ENCODE data around the gene ERBB4. TPM values are rescaled to one million over a fixed set of nuclear protein-coding genes. Genes with fewer than 3 reads are reported as not detected.
"Not testable (repeated sequence)": the region's sequence is repeated elsewhere in the genome, so short reads cannot be mapped to it uniquely, and the experiment has no call there.

Gene ERBB4
- total RNA-seq, 1 experiment from 2014 or later, result 0.06 TPM

- no peak for DNase-seq (ENCODE audit: low read depth)
Observed at GRCh38 chr2:211730215-211730614, 808.4 kb downstream of the ERBB4 start.

GRCh38 chr2:211729433-211729832, 809.2 kb downstream of the ERBB4 start:
- no peak for DNase-seq (ENCODE audit: low read depth)

- DNase-seq (ENCODE audit: low read depth), result no peak
Observed at GRCh38 chr2:211724933-211725332, 813.7 kb downstream of the ERBB4 start.

- no peak for DNase-seq (ENCODE audit: low read depth)
Observed at GRCh38 chr2:211723398-211723797, 815.2 kb downstream of the ERBB4 start.

GRCh38 chr2:211722928-211723327, 815.7 kb downstream of the ERBB4 start:
- DNase-seq (ENCODE audit: low read depth), result no peak

GRCh38 chr2:211721874-211722273, 816.7 kb downstream of the ERBB4 start:
- not testable (repeated sequence) for DNase-seq (ENCODE audit: low read depth)

GRCh38 chr2:211709389-211709788, 829.2 kb downstream of the ERBB4 start:
- no peak for DNase-seq (ENCODE audit: low read depth)

- no peak for DNase-seq (ENCODE audit: low read depth)
Observed at GRCh38 chr2:211692689-211693088, 845.9 kb downstream of the ERBB4 start.

GRCh38 chr2:211690736-211691135, 847.9 kb downstream of the ERBB4 start:
- DNase-seq (ENCODE audit: low read depth), result no peak

- DNase-seq (ENCODE audit: low read depth), result no peak
Observed at GRCh38 chr2:211688196-211688595, 850.4 kb downstream of the ERBB4 start.

- no peak for DNase-seq (ENCODE audit: low read depth)
Observed at GRCh38 chr2:211674715-211675114, 863.9 kb downstream of the ERBB4 start.

GRCh38 chr2:211673133-211673905, 865.3 kb downstream of the ERBB4 start:
- DNase-seq (ENCODE audit: low read depth), result no peak

GRCh38 chr2:211671977-211672376, 866.6 kb downstream of the ERBB4 start:
- no peak for DNase-seq (ENCODE audit: low read depth)

- DNase-seq (ENCODE audit: low read depth), result no peak
Observed at GRCh38 chr2:211665299-211665698, 873.3 kb downstream of the ERBB4 start.

- no peak for DNase-seq (ENCODE audit: low read depth)
Observed at GRCh38 chr2:211664321-211664720, 874.3 kb downstream of the ERBB4 start.

- DNase-seq (ENCODE audit: low read depth), result no peak
Observed at GRCh38 chr2:211654211-211654780, 884.3 kb downstream of the ERBB4 start.

- no peak for DNase-seq (ENCODE audit: low read depth)
Observed at GRCh38 chr2:211652327-211652726, 886.3 kb downstream of the ERBB4 start.

- DNase-seq (ENCODE audit: low read depth), result no peak
Observed at GRCh38 chr2:211649331-211649730, 889.3 kb downstream of the ERBB4 start.

- DNase-seq (ENCODE audit: low read depth), result no peak
Observed at GRCh38 chr2:211631503-211631902, 907.1 kb downstream of the ERBB4 start.

- DNase-seq (ENCODE audit: low read depth), result no peak
Observed at GRCh38 chr2:211623096-211623495, 915.5 kb downstream of the ERBB4 start.

GRCh38 chr2:211620986-211621385, 917.6 kb downstream of the ERBB4 start:
- DNase-seq (ENCODE audit: low read depth), result no peak

GRCh38 chr2:211617803-211618202, 920.8 kb downstream of the ERBB4 start:
- no peak for DNase-seq (ENCODE audit: low read depth)

GRCh38 chr2:211611621-211612020, 927.0 kb downstream of the ERBB4 start:
- no peak for DNase-seq (ENCODE audit: low read depth)
